Central memory CD8-positive, alpha-beta T cell (primary cell): ENCODE measurements around the gene MIS12.

Source experiments
- ATAC-seq: fragments of 150-1000 bp; cut with Tn5 transposase; replicated peaks from 2 replicates; pipeline ENCODE4 v1.10.0; 2022; ENCODE audit warnings: mild to moderate bottlenecking, moderate FRiP score, moderate number of reproducible peaks; ENCODE audit not compliant: poor library complexity, severe bottlenecking; ENCODE audit errors: extremely low read depth
- DNase-seq, 2 donors: peaks; one replicate each; pipeline ENCODE4 v3.0.0; 2021; ENCODE audit warnings: low spot score in 2 of 2
- H3K27ac Mint-ChIP-seq: one replicate; pipeline ENCODE4 v1.8.0; 2022; ENCODE audit warnings: low read depth, mild to moderate bottlenecking, moderate library complexity, mixed read lengths
- H3K27me3 Mint-ChIP-seq: one replicate; pipeline ENCODE4 v1.8.0; 2022; ENCODE audit warnings: mixed read lengths
- H3K36me3 Mint-ChIP-seq: one replicate; pipeline ENCODE4 v1.8.0; 2022; ENCODE audit warnings: mild to moderate bottlenecking, moderate library complexity, mixed read lengths; ENCODE audit not compliant: insufficient read depth
- H3K4me1 Mint-ChIP-seq: one replicate; pipeline ENCODE4 v1.8.0; 2022; ENCODE audit warnings: mixed read lengths
- H3K4me3 Mint-ChIP-seq: one replicate; pipeline ENCODE4 v1.8.0; 2022; ENCODE audit warnings: mild to moderate bottlenecking, moderate library complexity, mixed read lengths
- H3K9me3 Mint-ChIP-seq: one replicate; pipeline ENCODE4 v1.8.0; 2022; ENCODE audit warnings: mixed read lengths

MIS12 gene

GRCh38 chr17:5502552-5502951 lies 16.2 kb downstream of the MIS12 start:
- DNase-seq (no peak), ATAC-seq (no peak)
- Mint-ChIP-seq H3K4me1 (peaks cover 6% of the 10 kb centered on the region), H3K9me3 (no peaks in the 10 kb centered on the region), H3K36me3 (peaks cover 8% of the 10 kb centered on the region), H3K27me3 (no peaks in the 10 kb centered on the region), H3K27ac (no peak overlapping the region), H3K4me3 (no peak overlapping the region)

- Mint-ChIP-seq H3K4me1 (no peaks in the 10 kb centered on the region), H3K27ac (no peak overlapping the region), H3K27me3 (no peaks in the 10 kb centered on the region), H3K36me3 (peaks cover 1% of the 10 kb centered on the region), H3K4me3 (no peak overlapping the region), H3K9me3 (no peaks in the 10 kb centered on the region)
- ATAC-seq, result no peak
- no peak for DNase-seq
Observed at GRCh38 chr17:5506307-5506706, 19.9 kb downstream of the MIS12 start.

GRCh38 chr17:5508810-5509209 lies 22.4 kb downstream of the MIS12 start:
- Mint-ChIP-seq H3K27me3 (no peaks in the 10 kb centered on the region), H3K4me1 (peaks cover 24% of the 10 kb centered on the region), H3K9me3 (peaks cover 6% of the 10 kb centered on the region), H3K4me3 (no peak overlapping the region), H3K27ac (no peak overlapping the region), H3K36me3 (peaks cover 7% of the 10 kb centered on the region)
- DNase-seq (no peak), ATAC-seq (no peak)

- ATAC-seq, result no peak
- H3K36me3 Mint-ChIP-seq, result peaks cover 8% of the 10 kb centered on the region
Observed at GRCh38 chr17:5509482-5509881, 23.1 kb downstream of the MIS12 start.

GRCh38 chr17:5510771-5511170 lies 24.4 kb downstream of the MIS12 start:
- Mint-ChIP-seq H3K27ac (no peak overlapping the region), H3K4me3 (no peak overlapping the region), H3K36me3 (peaks cover 13% of the 10 kb centered on the region), H3K9me3 (peaks cover 6% of the 10 kb centered on the region), H3K27me3 (no peaks in the 10 kb centered on the region), H3K4me1 (peaks cover 37% of the 10 kb centered on the region)
- no peak for ATAC-seq
- DNase-seq, result no peak

More at GRCh38 chr17:5509482-5509881, 23.1 kb downstream of the MIS12 start:
- no peak for DNase-seq
- Mint-ChIP-seq H3K27me3 (no peaks in the 10 kb centered on the region), H3K4me3 (no peak overlapping the region), H3K27ac (no peak overlapping the region), H3K9me3 (peaks cover 6% of the 10 kb centered on the region), H3K4me1 (peaks cover 29% of the 10 kb centered on the region)

GRCh38 chr17:5511401-5512225 lies 25.2 kb downstream of the MIS12 start:
- ATAC-seq (peak; percentile 57), DNase-seq (no peak)
- H3K4me1 Mint-ChIP-seq, result peaks cover 42% of the 10 kb centered on the region
- peak overlapping the region; percentile 62 for H3K4me3 Mint-ChIP-seq
- peaks cover 19% of the 10 kb centered on the region for H3K36me3 Mint-ChIP-seq
- peaks cover 6% of the 10 kb centered on the region for H3K9me3 Mint-ChIP-seq
- H3K27ac Mint-ChIP-seq, result peak overlapping the region; percentile 96
- H3K27me3 Mint-ChIP-seq, result no peaks in the 10 kb centered on the region

GRCh38 chr17:5513628-5514027 lies 27.3 kb downstream of the MIS12 start:
- no peak for DNase-seq
- no peaks in the 10 kb centered on the region for H3K27me3 Mint-ChIP-seq
- H3K9me3 Mint-ChIP-seq, result peaks cover 6% of the 10 kb centered on the region
- H3K4me3 Mint-ChIP-seq, result no peak overlapping the region
- H3K4me1 Mint-ChIP-seq, result peaks cover 42% of the 10 kb centered on the region
- H3K27ac Mint-ChIP-seq, result peak overlapping the region; percentile 61
- H3K36me3 Mint-ChIP-seq, result peaks cover 27% of the 10 kb centered on the region
- peak; percentile 91 for ATAC-seq

GRCh38 chr17:5514976-5515375 lies 28.6 kb downstream of the MIS12 start:
- H3K4me1 Mint-ChIP-seq, result peaks cover 42% of the 10 kb centered on the region
- H3K9me3 Mint-ChIP-seq, result peaks cover 6% of the 10 kb centered on the region
- no peak overlapping the region for H3K4me3 Mint-ChIP-seq
- H3K36me3 Mint-ChIP-seq, result peaks cover 28% of the 10 kb centered on the region
- ATAC-seq, result no peak
- no peak overlapping the region for H3K27ac Mint-ChIP-seq
- no peak for DNase-seq
- no peaks in the 10 kb centered on the region for H3K27me3 Mint-ChIP-seq

GRCh38 chr17:5516060-5516792 lies 29.9 kb downstream of the MIS12 start:
- peaks cover 6% of the 10 kb centered on the region for H3K9me3 Mint-ChIP-seq
- no peak for DNase-seq
- no peak overlapping the region for H3K27ac Mint-ChIP-seq
- no peak for ATAC-seq
- H3K4me3 Mint-ChIP-seq, result no peak overlapping the region
- H3K4me1 Mint-ChIP-seq, result peaks cover 49% of the 10 kb centered on the region
- H3K36me3 Mint-ChIP-seq, result peaks cover 28% of the 10 kb centered on the region
- no peaks in the 10 kb centered on the region for H3K27me3 Mint-ChIP-seq

GRCh38 chr17:5522476-5522875 lies 36.1 kb downstream of the MIS12 start:
- no peak overlapping the region for H3K27ac Mint-ChIP-seq
- peaks cover 41% of the 10 kb centered on the region for H3K36me3 Mint-ChIP-seq
- no peak for DNase-seq
- no peak overlapping the region for H3K4me3 Mint-ChIP-seq
- peaks cover 8% of the 10 kb centered on the region for H3K4me1 Mint-ChIP-seq
- no peaks in the 10 kb centered on the region for H3K9me3 Mint-ChIP-seq
- H3K27me3 Mint-ChIP-seq, result no peaks in the 10 kb centered on the region
- no peak for ATAC-seq

- no peak for DNase-seq
- Mint-ChIP-seq H3K36me3 (peaks cover 41% of the 10 kb centered on the region), H3K4me1 (peaks cover 8% of the 10 kb centered on the region), H3K27ac (no peak overlapping the region), H3K4me3 (no peak overlapping the region), H3K27me3 (no peaks in the 10 kb centered on the region), H3K9me3 (no peaks in the 10 kb centered on the region)
- no peak for ATAC-seq
Observed at GRCh38 chr17:5523249-5523648, 36.9 kb downstream of the MIS12 start.

GRCh38 chr17:5526821-5527598 lies 40.6 kb downstream of the MIS12 start:
- Mint-ChIP-seq H3K4me1 (no peaks in the 10 kb centered on the region), H3K27me3 (no peaks in the 10 kb centered on the region), H3K4me3 (no peak overlapping the region), H3K36me3 (peaks cover 62% of the 10 kb centered on the region), H3K27ac (no peak overlapping the region), H3K9me3 (no peaks in the 10 kb centered on the region)
- ATAC-seq, result no peak
- DNase-seq, result no peak
